Stimulated activated memory B cell treated with anti-CD40 and anti-IgM and Interleukin-4, amounts not matched to agents 10 μg/mL and 1 μg/mL and 100 μg/mL, for 72 hours (primary cell): Measurements from ENCODE around the gene GSTM3.

ENCODE experiments used
- ATAC-seq: fragments of 150-1000 bp; cut with Tn5 transposase; 2 replicates; pipeline ENCODE4 v1.10.0; 2021
- H3K27ac Mint-ChIP-seq: one replicate; pipeline ENCODE4 v1.8.0; 2022; ENCODE audit warnings: mild to moderate bottlenecking, mixed read lengths
- H3K27me3 Mint-ChIP-seq: one replicate; pipeline ENCODE4 v1.8.0; 2022; ENCODE audit warnings: mixed read lengths
- H3K36me3 Mint-ChIP-seq: one replicate; pipeline ENCODE4 v1.8.0; 2022; ENCODE audit warnings: mixed read lengths
- H3K4me1 Mint-ChIP-seq: one replicate; pipeline ENCODE4 v1.8.0; 2022; ENCODE audit warnings: mixed read lengths
- H3K4me3 Mint-ChIP-seq: one replicate; pipeline ENCODE4 v1.8.0; 2022; ENCODE audit warnings: mild to moderate bottlenecking, moderate library complexity, mixed read lengths
- H3K9me3 Mint-ChIP-seq: one replicate; pipeline ENCODE4 v1.8.0; 2022; ENCODE audit warnings: mixed read lengths

GSTM3 gene

GRCh38 chr1:109740615-109741373, at the start of gene GSTM3:
Gene GSTM3, minus strand, starts transcription at chr1:109741038. Its CDS starts 751 bp downstream, at chr1:109740287.
- no peaks in the 10 kb centered on the region for H3K36me3 Mint-ChIP-seq
- ATAC-seq, result peak; percentile 24

GRCh38 chr1:109790329-109790728, 49.5 kb upstream of the GSTM3 start:
- H3K27me3 Mint-ChIP-seq, result no peaks in the 10 kb centered on the region
- no peaks in the 10 kb centered on the region for H3K36me3 Mint-ChIP-seq
- H3K9me3 Mint-ChIP-seq, result no peaks in the 10 kb centered on the region
- H3K4me1 Mint-ChIP-seq, result peaks cover 17% of the 10 kb centered on the region
- H3K27ac Mint-ChIP-seq, result peak overlapping the region; percentile 53
- no peak for ATAC-seq
- no peak overlapping the region for H3K4me3 Mint-ChIP-seq

More at GRCh38 chr1:109740615-109741373, at the start of gene GSTM3:
- Mint-ChIP-seq H3K4me3 (peak within 1 kb of the TSS; percentile 81), H3K27me3 (peaks cover 28% of the 10 kb centered on the region), H3K27ac (peak within 1 kb of the TSS; percentile 62), H3K9me3 (no peaks in the 10 kb centered on the region), H3K4me1 (peaks cover 13% of the 10 kb centered on the region)

GRCh38 chr1:109789551-109790180, 48.8 kb upstream of the GSTM3 start:
- Mint-ChIP-seq H3K4me1 (peaks cover 17% of the 10 kb centered on the region), H3K27ac (peak overlapping the region; percentile 2), H3K4me3 (no peak overlapping the region), H3K9me3 (no peaks in the 10 kb centered on the region), H3K36me3 (no peaks in the 10 kb centered on the region), H3K27me3 (no peaks in the 10 kb centered on the region)
- ATAC-seq, result no peak

GRCh38 chr1:109788695-109789521, 48.1 kb upstream of the GSTM3 start:
- Mint-ChIP-seq H3K4me3 (no peak overlapping the region), H3K27ac (peak overlapping the region; percentile 2), H3K36me3 (no peaks in the 10 kb centered on the region), H3K9me3 (no peaks in the 10 kb centered on the region), H3K27me3 (no peaks in the 10 kb centered on the region), H3K4me1 (peaks cover 17% of the 10 kb centered on the region)
- no peak for ATAC-seq

- ATAC-seq, result no peak
- Mint-ChIP-seq H3K4me1 (peaks cover 17% of the 10 kb centered on the region), H3K27ac (no peak overlapping the region), H3K4me3 (no peak overlapping the region), H3K36me3 (no peaks in the 10 kb centered on the region), H3K27me3 (no peaks in the 10 kb centered on the region), H3K9me3 (no peaks in the 10 kb centered on the region)
These were observed 47.2 kb upstream of the GSTM3 start for GRCh38 chr1:109787845-109788601.

GRCh38 chr1:109787211-109787844, 46.5 kb upstream of the GSTM3 start:
- Mint-ChIP-seq H3K27ac (no peak overlapping the region), H3K4me1 (peaks cover 17% of the 10 kb centered on the region)

GRCh38 chr1:109786531-109787021, 45.7 kb upstream of the GSTM3 start:
- no peaks in the 10 kb centered on the region for H3K36me3 Mint-ChIP-seq
- H3K9me3 Mint-ChIP-seq, result no peaks in the 10 kb centered on the region
- no peak overlapping the region for H3K27ac Mint-ChIP-seq
- H3K4me3 Mint-ChIP-seq, result no peak overlapping the region
- ATAC-seq, result no peak
- H3K27me3 Mint-ChIP-seq, result no peaks in the 10 kb centered on the region
- peaks cover 17% of the 10 kb centered on the region for H3K4me1 Mint-ChIP-seq

More at GRCh38 chr1:109787211-109787844, 46.5 kb upstream of the GSTM3 start:
- no peak overlapping the region for H3K4me3 Mint-ChIP-seq
- no peaks in the 10 kb centered on the region for H3K9me3 Mint-ChIP-seq
- no peak for ATAC-seq
- no peaks in the 10 kb centered on the region for H3K27me3 Mint-ChIP-seq
- no peaks in the 10 kb centered on the region for H3K36me3 Mint-ChIP-seq

GRCh38 chr1:109786112-109786480, 45.3 kb upstream of the GSTM3 start:
- no peak for ATAC-seq
- H3K36me3 Mint-ChIP-seq, result no peaks in the 10 kb centered on the region
- H3K27me3 Mint-ChIP-seq, result no peaks in the 10 kb centered on the region
- no peak overlapping the region for H3K27ac Mint-ChIP-seq
- H3K9me3 Mint-ChIP-seq, result no peaks in the 10 kb centered on the region
- peaks cover 14% of the 10 kb centered on the region for H3K4me1 Mint-ChIP-seq
- no peak overlapping the region for H3K4me3 Mint-ChIP-seq

GRCh38 chr1:109785446-109786111, 44.7 kb upstream of the GSTM3 start:
- Mint-ChIP-seq H3K27ac (peak overlapping the region; percentile 3), H3K27me3 (no peaks in the 10 kb centered on the region), H3K9me3 (peaks cover 4% of the 10 kb centered on the region), H3K4me3 (no peak overlapping the region), H3K4me1 (peaks cover 9% of the 10 kb centered on the region), H3K36me3 (peaks cover 5% of the 10 kb centered on the region)
- no peak for ATAC-seq

- peak overlapping the region; percentile 3 for H3K27ac Mint-ChIP-seq
These were observed 43.9 kb upstream of the GSTM3 start for GRCh38 chr1:109784551-109785252.

GRCh38 chr1:109783436-109783835, 42.6 kb upstream of the GSTM3 start:
- Mint-ChIP-seq H3K9me3 (peaks cover 6% of the 10 kb centered on the region), H3K27me3 (no peaks in the 10 kb centered on the region), H3K4me1 (no peaks in the 10 kb centered on the region), H3K27ac (no peak overlapping the region), H3K36me3 (peaks cover 5% of the 10 kb centered on the region), H3K4me3 (no peak overlapping the region)
- ATAC-seq, result no peak

More at GRCh38 chr1:109784551-109785252, 43.9 kb upstream of the GSTM3 start:
- H3K9me3 Mint-ChIP-seq, result peaks cover 6% of the 10 kb centered on the region
- H3K36me3 Mint-ChIP-seq, result peaks cover 5% of the 10 kb centered on the region
- H3K4me3 Mint-ChIP-seq, result no peak overlapping the region
- ATAC-seq, result no peak
- peaks cover 7% of the 10 kb centered on the region for H3K4me1 Mint-ChIP-seq
- H3K27me3 Mint-ChIP-seq, result no peaks in the 10 kb centered on the region

- peaks cover 5% of the 10 kb centered on the region for H3K36me3 Mint-ChIP-seq
- H3K9me3 Mint-ChIP-seq, result peaks cover 6% of the 10 kb centered on the region
- no peaks in the 10 kb centered on the region for H3K27me3 Mint-ChIP-seq
- H3K4me1 Mint-ChIP-seq, result no peaks in the 10 kb centered on the region
- H3K27ac Mint-ChIP-seq, result no peak overlapping the region
- no peak for ATAC-seq
- no peak overlapping the region for H3K4me3 Mint-ChIP-seq
These were observed 42.1 kb upstream of the GSTM3 start for GRCh38 chr1:109782927-109783326.

GRCh38 chr1:109782514-109782913, 41.7 kb upstream of the GSTM3 start:
- Mint-ChIP-seq H3K4me3 (no peak overlapping the region), H3K27ac (no peak overlapping the region), H3K36me3 (peaks cover 5% of the 10 kb centered on the region), H3K27me3 (no peaks in the 10 kb centered on the region), H3K9me3 (peaks cover 6% of the 10 kb centered on the region), H3K4me1 (no peaks in the 10 kb centered on the region)
- ATAC-seq, result no peak
